Ovary (tissue), 3 donors: Measurements from ENCODE around the gene GYS1.

Experiments
- CTCF ChIP-seq, 3 donors: fragments of 450-650 bp in 2 of 3; fragments of 200-600 bp in 1 of 3; IDR thresholded peaks; one replicate each; pipeline versions ENCODE4 v1.5.1 to v1.8.0; 2016 to 2022; ENCODE audit warnings: antibody characterized with exemption in 3 of 3, mild to moderate bottlenecking in 1 of 3
- EP300 ChIP-seq: sonication (generic); formaldehyde crosslinking; IDR thresholded peaks from one replicate; pipeline ENCODE4 v1.6.1; 2017; ENCODE audit warnings: antibody characterized with exemption
- POLR2A ChIP-seq: fragments of 450-650 bp; IDR thresholded peaks from one replicate; pipeline ENCODE4 v1.6.1; 2017; ENCODE audit warnings: antibody characterized with exemption, mild to moderate bottlenecking, moderate library complexity
- donor health status: DM: no; HTN: no; CAD: no.

- no peak for TF ChIP-seq POLR2A
- no peak for TF ChIP-seq CTCF (IDR thresholded peaks at IDR 0.05)
- TF ChIP-seq EP300 = no peak
Observed at GRCh38 chr19:49010453-49010852, 17.3 kb upstream of the GYS1 start.
